LHCN-M2 (cell line): ENCODE measurements around the gene HNMT. TPM values are rescaled to one million over a fixed set of nuclear protein-coding genes. Genes with fewer than 3 reads are reported as not detected.
"Not testable (repeated sequence)": the region's sequence is repeated elsewhere in the genome, so short reads cannot be mapped to it uniquely, and the experiment has no call there.

Experiments used
- DNase-seq: peaks from one replicate; pipeline ENCODE4 v3.0.0-alpha.2; 2012; ENCODE audit warnings: low read depth
- total RNA-seq: library from RNA; depleted of rRNA; stranded (reverse); fragments of >200 nt; gene quantifications from 2 replicates; pipeline ENCODE4 v1.2.3, GENCODE V29; 2014

Gene HNMT
- total RNA-seq, 1 experiment from 2014 or later: 45.6 TPM

DNA sequence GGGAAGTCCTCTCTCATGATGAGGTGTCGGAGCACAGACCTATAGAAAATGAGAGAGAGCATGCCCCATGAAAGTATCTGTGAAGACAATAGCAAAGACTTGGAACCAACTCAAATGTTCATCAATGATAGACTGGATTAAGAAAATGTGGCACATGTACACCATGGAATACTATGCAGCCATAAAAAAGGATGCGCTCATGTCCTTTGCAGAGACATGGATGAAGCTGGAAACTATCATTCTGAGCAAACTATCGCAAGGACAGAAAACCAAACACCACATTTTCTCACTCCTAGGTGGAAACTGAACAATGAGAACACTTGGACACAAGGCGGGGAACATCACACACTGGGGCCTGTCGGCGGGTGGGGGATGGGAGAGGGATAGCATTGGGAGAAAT lies 79.3 kb downstream of the HNMT start:
- DNase-seq: not testable (repeated sequence)

DNA sequence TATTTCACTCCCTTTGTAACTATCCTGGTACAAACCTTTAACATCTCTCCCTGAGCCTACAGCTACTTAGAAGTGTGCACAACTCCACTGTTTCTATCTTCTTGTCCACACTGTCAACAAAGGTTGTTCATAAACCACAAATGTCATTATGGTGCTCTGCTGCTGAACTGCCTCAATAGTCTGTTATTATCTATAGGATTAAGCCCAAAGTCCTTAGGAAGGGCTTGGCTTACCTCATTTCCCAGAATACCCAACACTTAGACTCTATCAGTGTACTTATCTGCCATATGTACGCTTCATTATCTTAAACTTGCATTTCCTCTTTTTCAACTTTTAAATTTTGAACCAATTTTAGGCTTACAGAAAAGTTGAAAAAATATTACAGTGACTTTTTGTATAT lies 94.2 kb downstream of the HNMT start:
- DNase-seq: no peak

DNA sequence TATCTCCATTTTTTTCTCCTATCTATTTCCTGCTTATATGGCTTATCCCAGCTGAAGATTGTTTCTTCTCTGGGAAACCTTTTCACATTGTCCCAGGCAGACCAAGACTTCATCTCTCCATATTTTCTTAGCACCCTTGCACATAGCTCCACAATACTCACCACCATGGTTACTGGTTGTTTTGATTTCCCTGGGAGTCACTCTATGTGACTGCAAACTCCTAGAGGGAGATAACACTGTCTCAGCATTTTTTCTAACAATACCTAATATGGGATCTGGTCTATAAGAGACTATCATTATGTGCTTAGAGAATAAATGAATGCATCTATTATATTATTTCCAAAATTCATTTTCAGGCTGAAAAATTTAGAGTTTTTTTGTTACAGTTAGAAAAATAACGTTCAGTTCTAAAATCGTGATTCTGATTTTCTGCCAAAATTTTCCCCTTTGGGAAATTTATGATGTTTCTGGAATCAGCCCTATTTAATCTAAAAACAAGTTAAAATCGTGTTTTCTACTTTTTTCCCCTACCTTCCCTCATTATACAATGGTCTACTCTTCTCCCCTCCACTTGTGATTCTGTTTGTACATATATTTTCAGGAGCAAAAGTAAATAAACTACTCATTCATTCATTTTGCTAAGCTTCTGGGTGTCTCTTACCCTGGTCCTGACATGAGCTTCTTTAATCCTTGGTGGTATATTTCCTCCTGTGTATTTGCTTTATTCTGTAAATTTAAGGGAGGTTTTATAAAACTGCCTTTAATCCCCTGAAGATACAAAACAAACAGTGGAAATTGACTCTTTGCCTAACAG lies 95.4 kb downstream of the HNMT start:
- DNase-seq: peak; percentile 27

DNA sequence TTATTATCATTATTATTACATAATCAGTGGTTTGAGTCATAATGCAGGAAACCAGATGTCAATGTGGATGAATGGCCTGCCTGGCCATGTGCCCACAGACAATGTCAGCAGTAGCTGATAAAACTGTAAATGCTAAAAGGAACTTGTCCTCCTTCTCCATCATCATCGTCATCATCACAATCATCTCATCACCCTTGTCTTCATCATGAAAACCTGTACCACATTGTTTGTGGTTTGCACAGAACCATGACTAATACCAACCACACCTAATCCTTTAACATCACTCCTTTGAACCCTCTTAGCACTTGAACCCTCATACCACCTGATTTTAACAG lies 96.0 kb downstream of the HNMT start:
- DNase-seq: peak; percentile 86

DNA sequence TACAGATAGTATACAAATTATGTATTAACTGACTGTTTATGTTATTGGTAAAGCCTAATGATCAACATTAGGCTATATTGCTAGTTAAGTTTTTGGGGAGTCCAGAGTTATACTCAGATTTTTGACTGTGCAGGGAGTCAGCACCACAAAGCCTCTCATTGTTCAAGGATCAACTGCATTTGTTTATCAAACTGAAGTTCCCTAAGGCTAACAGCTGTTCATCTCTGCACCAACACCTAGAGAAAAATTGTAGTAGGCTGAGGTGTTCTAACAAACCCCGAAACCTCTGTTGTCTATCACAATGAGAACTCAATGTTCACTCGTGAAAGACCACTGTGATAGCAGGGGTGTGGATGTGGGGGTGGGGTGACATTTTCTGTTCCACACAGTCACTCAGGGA lies 97.7 kb downstream of the HNMT start:
- peak; percentile 48 for DNase-seq

DNA sequence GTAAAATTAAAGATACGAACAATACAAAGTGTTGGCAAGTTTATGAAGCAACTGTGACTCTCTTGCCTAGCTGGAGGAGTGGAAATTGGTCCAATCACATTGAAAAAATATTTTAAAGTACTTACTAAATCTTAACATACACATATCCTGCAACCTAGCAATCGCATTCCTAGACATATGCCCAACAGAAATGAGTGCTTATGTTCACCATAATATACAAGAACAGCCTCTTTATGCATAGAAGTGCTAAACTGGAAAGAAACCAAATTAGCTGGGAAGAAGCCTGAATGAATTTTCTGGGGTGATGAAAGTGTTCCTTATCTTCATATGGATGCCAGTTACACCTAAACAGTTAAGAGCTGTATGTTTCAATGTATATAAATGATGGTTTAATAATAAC lies 98.9 kb downstream of the HNMT start:
- no peak for DNase-seq
